Measurements from ENCODE around the gene LAMA2.

DNA sequence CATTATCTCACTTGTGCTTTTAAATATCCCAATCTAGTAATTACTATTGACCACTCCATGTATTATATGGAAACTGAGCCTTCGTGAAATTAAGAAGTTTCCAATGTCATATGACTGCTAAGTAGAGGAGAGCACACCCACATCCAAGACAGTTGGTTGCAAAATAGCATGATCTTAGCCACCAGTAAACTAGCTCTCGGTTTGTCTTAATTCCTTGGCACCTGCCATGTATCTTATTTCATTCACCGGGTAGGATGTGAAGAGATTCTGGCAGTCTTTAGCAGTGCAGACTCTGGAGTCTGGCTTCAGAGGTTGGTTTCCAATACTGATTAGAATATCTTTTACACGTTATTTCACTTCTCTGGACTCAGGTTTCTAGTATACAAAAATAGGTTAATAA is 270.3 kb downstream of the LAMA2 start:
- TF ChIP-seq, protein P1, sequence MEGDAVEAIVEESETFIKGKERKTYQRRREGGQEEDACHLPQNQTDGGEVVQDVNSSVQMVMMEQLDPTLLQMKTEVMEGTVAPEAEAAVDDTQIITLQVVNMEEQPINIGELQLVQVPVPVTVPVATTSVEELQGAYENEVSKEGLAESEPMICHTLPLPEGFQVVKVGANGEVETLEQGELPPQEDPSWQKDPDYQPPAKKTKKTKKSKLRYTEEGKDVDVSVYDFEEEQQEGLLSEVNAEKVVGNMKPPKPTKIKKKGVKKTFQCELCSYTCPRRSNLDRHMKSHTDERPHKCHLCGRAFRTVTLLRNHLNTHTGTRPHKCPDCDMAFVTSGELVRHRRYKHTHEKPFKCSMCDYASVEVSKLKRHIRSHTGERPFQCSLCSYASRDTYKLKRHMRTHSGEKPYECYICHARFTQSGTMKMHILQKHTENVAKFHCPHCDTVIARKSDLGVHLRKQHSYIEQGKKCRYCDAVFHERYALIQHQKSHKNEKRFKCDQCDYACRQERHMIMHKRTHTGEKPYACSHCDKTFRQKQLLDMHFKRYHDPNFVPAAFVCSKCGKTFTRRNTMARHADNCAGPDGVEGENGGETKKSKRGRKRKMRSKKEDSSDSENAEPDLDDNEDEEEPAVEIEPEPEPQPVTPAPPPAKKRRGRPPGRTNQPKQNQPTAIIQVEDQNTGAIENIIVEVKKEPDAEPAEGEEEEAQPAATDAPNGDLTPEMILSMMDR (IDR thresholded peaks at IDR 0.05), result no peak
- no peak for TF ChIP-seq POLR2AphosphoS5 (IDR thresholded peaks at IDR 0.05; ENCODE audit: low read depth, low read length)
- TF ChIP-seq, protein P2, sequence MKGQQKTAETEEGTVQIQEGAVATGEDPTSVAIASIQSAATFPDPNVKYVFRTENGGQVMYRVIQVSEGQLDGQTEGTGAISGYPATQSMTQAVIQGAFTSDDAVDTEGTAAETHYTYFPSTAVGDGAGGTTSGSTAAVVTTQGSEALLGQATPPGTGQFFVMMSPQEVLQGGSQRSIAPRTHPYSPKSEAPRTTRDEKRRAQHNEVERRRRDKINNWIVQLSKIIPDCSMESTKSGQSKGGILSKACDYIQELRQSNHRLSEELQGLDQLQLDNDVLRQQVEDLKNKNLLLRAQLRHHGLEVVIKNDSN (IDR thresholded peaks at IDR 0.05; ENCODE audit: borderline replicate concordance, low read depth), result no peak
- TF ChIP-seq, protein P3, sequence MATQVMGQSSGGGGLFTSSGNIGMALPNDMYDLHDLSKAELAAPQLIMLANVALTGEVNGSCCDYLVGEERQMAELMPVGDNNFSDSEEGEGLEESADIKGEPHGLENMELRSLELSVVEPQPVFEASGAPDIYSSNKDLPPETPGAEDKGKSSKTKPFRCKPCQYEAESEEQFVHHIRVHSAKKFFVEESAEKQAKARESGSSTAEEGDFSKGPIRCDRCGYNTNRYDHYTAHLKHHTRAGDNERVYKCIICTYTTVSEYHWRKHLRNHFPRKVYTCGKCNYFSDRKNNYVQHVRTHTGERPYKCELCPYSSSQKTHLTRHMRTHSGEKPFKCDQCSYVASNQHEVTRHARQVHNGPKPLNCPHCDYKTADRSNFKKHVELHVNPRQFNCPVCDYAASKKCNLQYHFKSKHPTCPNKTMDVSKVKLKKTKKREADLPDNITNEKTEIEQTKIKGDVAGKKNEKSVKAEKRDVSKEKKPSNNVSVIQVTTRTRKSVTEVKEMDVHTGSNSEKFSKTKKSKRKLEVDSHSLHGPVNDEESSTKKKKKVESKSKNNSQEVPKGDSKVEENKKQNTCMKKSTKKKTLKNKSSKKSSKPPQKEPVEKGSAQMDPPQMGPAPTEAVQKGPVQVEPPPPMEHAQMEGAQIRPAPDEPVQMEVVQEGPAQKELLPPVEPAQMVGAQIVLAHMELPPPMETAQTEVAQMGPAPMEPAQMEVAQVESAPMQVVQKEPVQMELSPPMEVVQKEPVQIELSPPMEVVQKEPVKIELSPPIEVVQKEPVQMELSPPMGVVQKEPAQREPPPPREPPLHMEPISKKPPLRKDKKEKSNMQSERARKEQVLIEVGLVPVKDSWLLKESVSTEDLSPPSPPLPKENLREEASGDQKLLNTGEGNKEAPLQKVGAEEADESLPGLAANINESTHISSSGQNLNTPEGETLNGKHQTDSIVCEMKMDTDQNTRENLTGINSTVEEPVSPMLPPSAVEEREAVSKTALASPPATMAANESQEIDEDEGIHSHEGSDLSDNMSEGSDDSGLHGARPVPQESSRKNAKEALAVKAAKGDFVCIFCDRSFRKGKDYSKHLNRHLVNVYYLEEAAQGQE (IDR thresholded peaks at IDR 0.05; ENCODE audit: low read depth, low read length), result no peak

Measured in SK-N-SH (cell line).